ENCODE measurements around the gene SLC12A5.

The SLC12A5 gene

DNA sequence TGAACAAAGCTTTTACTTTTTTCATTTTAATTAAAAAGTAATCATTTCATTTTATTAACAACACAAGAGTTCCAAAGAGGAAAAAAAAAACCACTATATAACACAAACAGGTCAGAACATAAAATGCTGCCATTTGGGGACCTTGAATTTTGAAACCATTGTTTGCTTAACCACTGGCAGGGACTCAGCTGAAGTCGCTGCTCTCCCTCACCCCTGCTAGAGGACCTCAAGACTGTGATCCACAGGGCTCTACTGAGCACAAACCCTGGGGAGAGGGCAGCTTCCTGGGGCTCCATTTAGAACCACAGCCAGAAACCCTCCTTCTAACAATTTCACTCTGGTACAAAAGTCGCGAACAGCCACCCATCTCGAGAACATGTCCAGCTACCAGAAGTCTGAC is 32.0 kb downstream of the SLC12A5 start:
- no peaks in the 10 kb centered on the region for H3K27me3 ChIP-seq
- TF ChIP-seq, protein P1, sequence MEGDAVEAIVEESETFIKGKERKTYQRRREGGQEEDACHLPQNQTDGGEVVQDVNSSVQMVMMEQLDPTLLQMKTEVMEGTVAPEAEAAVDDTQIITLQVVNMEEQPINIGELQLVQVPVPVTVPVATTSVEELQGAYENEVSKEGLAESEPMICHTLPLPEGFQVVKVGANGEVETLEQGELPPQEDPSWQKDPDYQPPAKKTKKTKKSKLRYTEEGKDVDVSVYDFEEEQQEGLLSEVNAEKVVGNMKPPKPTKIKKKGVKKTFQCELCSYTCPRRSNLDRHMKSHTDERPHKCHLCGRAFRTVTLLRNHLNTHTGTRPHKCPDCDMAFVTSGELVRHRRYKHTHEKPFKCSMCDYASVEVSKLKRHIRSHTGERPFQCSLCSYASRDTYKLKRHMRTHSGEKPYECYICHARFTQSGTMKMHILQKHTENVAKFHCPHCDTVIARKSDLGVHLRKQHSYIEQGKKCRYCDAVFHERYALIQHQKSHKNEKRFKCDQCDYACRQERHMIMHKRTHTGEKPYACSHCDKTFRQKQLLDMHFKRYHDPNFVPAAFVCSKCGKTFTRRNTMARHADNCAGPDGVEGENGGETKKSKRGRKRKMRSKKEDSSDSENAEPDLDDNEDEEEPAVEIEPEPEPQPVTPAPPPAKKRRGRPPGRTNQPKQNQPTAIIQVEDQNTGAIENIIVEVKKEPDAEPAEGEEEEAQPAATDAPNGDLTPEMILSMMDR (IDR thresholded peaks at IDR 0.05; ENCODE audit: low read depth, low read length): no peak
- DNase-seq: no peak

DNA sequence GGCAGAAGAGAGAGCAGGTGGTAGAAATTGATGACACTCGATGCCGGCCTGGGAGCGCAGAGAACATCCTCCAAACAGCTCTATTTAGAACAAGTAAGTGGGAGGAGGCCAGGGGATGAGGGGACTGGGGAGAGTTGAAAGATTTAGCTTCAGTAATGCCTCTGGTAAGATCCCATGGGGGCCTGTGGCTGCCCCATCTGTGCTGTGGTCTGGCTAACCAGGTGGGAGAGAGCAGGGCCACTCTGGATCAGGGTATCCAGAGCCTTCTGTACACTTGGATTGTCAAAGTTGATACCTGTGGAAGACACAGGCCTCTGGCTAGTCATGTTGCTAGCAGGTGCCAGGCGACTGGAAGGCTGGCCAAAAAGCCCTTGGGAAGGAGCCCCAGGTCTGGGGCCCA is 33.1 kb downstream of the SLC12A5 start:
- no peak for DNase-seq
- H3K9me3 ChIP-seq: no peaks in the 10 kb centered on the region
- no peaks in the 10 kb centered on the region for H3K27me3 ChIP-seq
- H3K4me3 ChIP-seq (ENCODE audit: low read depth, low read length): no peak overlapping the region
- peaks cover 76% of the 10 kb centered on the region for H3K36me3 ChIP-seq
- TF ChIP-seq, protein P1 (IDR thresholded peaks at IDR 0.05; ENCODE audit: low read depth, low read length): no peak
- peaks cover 7% of the 10 kb centered on the region for H3K4me1 ChIP-seq

More for the DNA sequence above, 32.0 kb downstream of the SLC12A5 start:
- Histone ChIP-seq H3K4me1 (peaks cover 7% of the 10 kb centered on the region), H3K9me3 (no peaks in the 10 kb centered on the region), H3K36me3 (peaks cover 64% of the 10 kb centered on the region), H3K4me3 (ENCODE audit: low read depth, low read length) (no peak overlapping the region)

DNA sequence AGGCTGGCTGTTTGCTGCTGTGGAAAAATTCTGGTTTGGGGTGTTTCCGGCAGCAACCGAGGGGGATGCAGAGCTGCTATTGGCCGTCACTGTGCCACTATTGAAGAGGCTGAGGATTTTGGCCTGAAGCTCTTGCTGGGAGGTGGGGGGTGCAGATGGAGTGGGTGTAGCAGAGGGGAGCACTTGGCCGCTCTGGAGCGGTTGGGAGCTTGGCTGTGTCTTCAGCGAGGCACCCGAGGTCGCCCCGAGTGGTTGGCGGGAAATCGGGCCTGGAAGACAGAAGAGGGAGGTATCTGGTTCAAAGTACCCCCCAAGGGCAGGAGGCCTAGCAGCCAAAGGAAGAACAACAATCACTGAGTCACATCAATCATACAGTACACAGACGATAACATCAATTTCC is 33.6 kb downstream of the SLC12A5 start:
- no peak for DNase-seq
- H3K9me3 ChIP-seq: no peaks in the 10 kb centered on the region
- H3K4me1 ChIP-seq: peaks cover 7% of the 10 kb centered on the region
- H3K4me3 ChIP-seq (ENCODE audit: low read depth, low read length): no peak overlapping the region
- H3K36me3 ChIP-seq: peaks cover 77% of the 10 kb centered on the region
- H3K27me3 ChIP-seq: no peaks in the 10 kb centered on the region
- TF ChIP-seq, protein P1 (IDR thresholded peaks at IDR 0.05; ENCODE audit: low read depth, low read length): no peak

DNA sequence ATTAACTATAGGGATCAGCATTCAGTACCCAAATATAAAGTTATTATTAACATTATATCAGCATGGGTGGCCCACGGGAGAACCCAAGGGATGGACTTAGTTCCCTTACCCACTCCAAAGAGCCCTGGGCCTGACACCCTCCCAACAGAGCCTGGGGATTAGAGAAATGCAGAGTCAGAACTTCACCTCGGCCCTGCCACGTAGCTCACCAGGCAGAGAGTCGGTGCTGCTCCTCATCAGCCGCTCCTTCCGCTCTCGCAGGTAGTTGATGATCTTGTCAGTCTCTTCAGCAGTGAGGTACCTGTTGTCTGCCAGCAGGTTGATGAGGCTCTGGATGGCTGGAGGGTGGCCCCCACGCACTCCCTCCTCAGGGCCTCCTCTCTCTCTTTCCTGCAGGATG is 34.1 kb downstream of the SLC12A5 start:
- DNase-seq: no peak
- peaks cover 7% of the 10 kb centered on the region for H3K4me1 ChIP-seq
- no peaks in the 10 kb centered on the region for H3K9me3 ChIP-seq
- H3K36me3 ChIP-seq: peaks cover 81% of the 10 kb centered on the region
- no peaks in the 10 kb centered on the region for H3K27me3 ChIP-seq
- no peak overlapping the region for H3K4me3 ChIP-seq (ENCODE audit: low read depth, low read length)
- TF ChIP-seq, protein P1 (IDR thresholded peaks at IDR 0.05; ENCODE audit: low read depth, low read length): no peak

DNA sequence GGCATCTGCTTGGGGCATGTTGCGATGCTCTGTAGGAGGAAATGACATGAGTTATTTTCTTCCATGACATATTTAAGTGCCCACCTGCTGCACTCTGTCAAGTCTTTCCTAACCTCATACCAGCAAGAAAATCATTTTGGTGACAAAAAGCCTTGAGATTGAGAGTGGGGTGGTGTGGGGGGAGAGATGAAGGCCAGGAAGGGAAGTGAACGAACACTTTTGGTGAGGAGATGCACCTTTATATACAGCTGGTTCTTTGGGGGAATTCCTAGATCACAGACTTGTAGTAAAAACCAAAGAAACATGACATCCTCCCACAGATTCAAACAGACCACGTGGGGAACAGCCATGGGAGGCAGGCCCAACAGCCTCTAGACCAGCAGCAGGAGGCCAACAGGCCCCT is 34.6 kb downstream of the SLC12A5 start:
- no peak for DNase-seq
- Histone ChIP-seq H3K36me3 (peaks cover 86% of the 10 kb centered on the region), H3K4me1 (peaks cover 7% of the 10 kb centered on the region)

DNA sequence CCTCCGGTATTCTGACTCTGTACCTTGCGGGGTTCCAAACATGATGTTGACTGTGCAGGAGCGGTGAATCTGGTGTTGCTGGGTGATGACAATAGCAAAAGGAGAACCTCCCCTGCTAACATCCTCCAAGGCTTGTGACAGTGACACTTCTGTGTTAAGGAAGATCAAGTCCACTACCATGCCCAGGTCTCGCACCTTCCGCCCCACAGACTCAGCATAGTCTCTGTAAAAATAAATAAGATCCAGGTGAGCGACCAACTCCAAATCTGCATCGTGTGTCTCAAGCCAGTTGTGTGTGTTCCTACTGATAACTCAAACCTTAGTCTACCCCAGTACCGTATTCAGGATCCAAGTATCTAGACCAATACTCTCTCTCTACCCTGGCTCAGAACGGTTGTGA is 36.0 kb downstream of the SLC12A5 start:
- no peaks in the 10 kb centered on the region for H3K27me3 ChIP-seq
- peaks cover 88% of the 10 kb centered on the region for H3K36me3 ChIP-seq
- DNase-seq: no peak
- H3K4me3 ChIP-seq (ENCODE audit: low read depth, low read length): no peak overlapping the region
- TF ChIP-seq, protein P1 (IDR thresholded peaks at IDR 0.05; ENCODE audit: low read depth, low read length): no peak
- peaks cover 2% of the 10 kb centered on the region; the same call in 1 of the 2 replicates for H3K4me1 ChIP-seq
- no peaks in the 10 kb centered on the region for H3K9me3 ChIP-seq

More for the DNA sequence above, 34.6 kb downstream of the SLC12A5 start:
- Histone ChIP-seq H3K4me3 (ENCODE audit: low read depth, low read length) (no peak overlapping the region), H3K9me3 (no peaks in the 10 kb centered on the region), H3K27me3 (no peaks in the 10 kb centered on the region)
- TF ChIP-seq, protein P1 (IDR thresholded peaks at IDR 0.05; ENCODE audit: low read depth, low read length): no peak
